ENCODE measurements around the gene COX7C. TPM values are rescaled to one million over a fixed set of nuclear protein-coding genes. Genes with fewer than 3 reads are reported as not detected.
A peak's percentile ranks its signal among the peaks of the same experiment; 100 is the strongest.
"Not testable (repeated sequence)": the region's sequence is repeated elsewhere in the genome, so short reads cannot be mapped to it uniquely, and the experiment has no call there.

COX7C gene, protein sequence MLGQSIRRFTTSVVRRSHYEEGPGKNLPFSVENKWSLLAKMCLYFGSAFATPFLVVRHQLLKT
- 287 TPM for total RNA-seq

DNA sequence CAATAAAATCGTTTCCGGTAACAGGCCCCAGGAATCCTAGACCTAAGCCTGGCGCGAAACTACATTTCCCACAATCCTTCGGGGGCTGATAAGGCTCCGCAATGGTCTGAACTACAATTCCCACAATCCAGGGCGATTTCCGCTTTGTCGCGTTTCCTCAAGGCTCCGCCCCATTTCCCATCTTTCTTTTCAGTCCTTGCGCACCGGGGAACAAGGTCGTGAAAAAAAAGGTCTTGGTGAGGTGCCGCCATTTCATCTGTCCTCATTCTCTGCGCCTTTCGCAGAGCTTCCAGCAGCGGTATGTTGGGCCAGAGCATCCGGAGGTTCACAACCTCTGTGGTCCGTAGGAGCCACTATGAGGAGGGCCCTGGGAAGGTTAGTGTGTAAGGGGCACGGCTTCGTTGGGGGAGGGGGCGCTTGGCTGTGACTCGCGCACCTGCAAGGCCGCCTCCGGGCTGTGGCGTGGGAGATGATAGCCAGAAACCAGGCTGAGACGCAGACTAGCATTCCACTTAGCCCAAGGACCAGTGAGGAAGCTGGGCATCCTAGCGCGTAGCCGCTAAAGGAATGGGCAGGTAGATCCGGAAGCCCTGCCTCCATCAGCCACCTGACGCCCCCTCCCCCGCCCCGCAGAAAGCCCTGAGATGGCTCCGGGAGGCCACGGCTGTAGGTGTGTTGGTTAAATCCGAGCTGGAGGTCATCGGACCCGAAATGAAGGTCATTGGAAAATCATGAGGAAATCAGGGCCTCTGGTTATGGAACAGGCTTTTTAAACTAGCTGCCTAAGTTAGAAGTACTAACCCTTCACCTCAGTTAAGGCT is at the start of gene COX7C:
TSS of gene COX7C (plus strand) at position 186 of the 821 bp plus-strand sequence. CDS start at position 301, 115 bp downstream.
- peak; percentile 93 for DNase-seq (ENCODE audit: low spot score)

DNA sequence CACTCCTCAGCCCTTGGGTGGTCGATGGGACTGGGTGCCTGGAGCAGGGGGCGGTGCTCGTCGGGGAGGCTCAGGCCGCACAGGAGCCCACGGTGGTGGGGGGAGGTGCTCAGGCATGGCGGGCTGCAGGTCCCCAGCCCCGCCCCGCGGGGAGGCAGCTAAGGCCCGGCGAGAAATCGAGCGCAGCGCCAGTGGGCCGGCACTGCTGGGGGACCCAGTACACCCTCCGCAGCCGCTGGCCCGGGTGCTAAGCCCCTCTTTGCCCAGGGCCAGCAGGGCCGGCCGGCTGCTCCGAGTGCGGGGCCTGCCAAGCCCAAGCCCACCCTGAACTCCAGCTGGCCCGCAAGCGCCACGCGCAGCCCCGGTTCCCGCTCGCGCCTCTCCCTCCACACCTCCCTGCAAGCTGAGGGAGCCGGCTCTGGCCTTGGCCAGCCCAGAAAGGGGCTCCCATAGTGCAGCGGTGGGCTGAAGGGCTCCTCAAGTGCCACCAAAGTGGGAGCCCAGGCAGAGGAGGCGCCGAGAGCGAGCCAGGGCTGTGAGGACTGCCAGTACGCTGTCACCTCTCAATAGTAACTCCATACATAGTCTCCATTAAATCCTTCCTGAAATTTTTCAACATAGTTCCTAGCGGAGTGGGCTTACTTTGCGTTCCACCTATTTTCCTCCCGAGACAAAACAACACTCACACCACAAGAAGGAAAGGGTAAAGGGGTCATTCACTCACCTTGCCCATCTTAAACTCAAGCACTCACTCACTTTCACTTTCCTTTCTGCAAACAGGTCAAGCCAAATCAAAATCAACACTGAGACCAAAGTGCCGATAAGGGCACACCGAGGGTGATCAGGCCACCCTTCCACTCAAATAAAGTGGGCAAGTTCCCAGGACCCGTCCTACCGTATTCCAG is 48.0 kb upstream of the COX7C start:
- not testable (repeated sequence) for DNase-seq (ENCODE audit: low spot score); ATAC-seq

More for the DNA sequence above, at the start of gene COX7C:
- peak; percentile 99 for ATAC-seq

DNA sequence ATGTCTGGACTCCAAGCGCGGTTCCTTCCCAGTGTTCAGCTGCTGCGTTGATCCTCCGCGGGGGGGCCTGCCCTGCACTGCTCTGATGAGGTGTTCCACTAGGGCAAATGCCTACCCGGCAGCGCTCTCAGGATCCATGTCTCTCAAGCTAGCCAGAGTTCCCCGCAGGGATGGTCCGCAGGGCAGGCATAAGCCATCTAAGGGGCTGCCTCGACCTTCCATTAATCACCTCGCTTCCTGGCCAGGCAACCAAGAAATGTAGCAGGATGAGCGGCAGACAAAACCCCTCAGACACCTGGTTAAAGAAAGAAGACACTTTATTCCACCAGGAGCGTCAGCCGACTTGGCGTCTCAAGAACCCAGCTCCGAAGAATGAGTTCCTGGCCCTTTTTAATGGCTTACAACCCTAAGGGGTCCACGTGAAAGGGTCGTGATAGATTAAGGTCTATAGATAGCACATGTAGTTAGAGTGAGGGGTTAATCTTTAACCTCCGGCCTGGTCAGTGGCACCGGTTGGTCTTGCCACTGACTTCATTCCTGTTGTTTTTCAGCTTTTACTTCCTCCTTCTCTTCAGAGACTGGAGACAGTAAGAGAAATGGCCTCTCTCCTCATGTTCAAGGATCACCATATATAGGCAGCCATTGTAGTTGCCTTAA is 47.2 kb upstream of the COX7C start:
- ATAC-seq = peak; percentile 27
- DNase-seq (ENCODE audit: low spot score) = no peak

DNA sequence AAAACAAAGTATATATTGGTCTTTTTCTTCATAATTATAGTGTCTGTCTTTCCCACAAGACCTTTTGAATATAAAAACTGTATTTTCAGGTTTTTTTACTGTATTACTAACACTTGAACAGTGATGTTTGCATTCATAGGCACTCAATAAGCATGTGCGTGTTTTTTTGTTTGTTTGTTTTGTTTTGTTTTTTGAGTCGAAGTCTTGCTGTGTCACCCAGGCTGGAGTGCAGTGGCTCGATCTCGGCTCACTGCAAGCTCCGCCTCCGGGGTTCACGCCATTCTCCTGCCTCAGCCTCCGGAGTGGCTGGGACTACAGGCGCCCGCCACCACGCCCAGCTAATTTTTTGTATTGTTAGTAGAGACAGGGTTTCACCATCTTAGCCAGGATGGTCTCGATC is 46.6 kb upstream of the COX7C start:
- not testable (repeated sequence) for DNase-seq (ENCODE audit: low spot score); ATAC-seq

DNA sequence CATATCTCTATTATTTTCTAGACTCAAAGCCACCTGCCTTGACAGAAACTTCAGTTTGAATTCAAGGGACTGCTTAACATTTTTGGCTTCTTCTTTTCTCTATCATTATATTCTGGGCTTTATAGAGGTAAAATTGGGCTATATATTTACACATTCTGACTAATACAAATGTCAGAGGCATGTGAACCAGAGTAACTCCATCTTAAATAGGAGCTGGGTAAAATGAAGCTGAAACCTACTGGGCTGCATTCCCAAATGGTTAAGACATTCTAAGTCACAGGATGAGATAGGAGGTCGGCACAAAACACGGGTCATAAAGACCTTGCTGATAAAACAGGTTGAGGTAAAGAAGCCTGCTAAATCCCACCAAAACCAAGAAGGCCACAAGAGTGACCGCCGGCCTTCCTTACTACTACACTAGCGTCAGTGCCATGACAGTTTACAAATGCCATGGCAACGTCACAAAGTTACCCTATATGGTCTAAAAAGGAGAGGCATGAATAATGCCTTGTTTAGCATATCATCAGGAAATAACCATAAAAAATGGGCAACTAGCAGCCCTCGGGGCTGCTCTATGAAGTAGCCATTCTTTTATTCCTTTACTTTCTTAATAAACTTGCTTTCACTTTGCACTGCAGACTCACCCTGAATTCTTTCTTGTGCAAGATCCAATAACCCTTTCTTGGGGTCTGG is 44.8 kb upstream of the COX7C start:
- no peak for ATAC-seq
- DNase-seq (ENCODE audit: low spot score) = no peak

DNA sequence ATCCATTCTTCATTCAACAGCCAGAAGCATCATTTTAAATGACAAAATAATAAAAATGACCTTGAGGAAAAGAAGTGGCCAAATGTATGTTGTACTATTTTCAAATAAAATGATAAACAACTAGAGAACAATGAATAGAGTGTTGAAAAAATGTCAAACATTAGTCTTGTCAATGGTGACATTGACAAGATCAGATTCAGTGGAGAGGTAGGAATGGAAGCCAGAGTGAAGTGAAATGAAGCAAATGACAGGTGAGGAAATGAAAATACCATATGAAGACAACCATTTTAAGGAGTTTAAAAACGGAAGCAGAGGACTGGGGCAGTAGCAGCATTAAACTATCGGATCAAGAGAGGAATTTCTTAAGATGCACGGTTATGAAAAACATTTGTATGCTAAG is 38.2 kb upstream of the COX7C start:
- DNase-seq (ENCODE audit: low spot score) (no peak), ATAC-seq (no peak)

DNA sequence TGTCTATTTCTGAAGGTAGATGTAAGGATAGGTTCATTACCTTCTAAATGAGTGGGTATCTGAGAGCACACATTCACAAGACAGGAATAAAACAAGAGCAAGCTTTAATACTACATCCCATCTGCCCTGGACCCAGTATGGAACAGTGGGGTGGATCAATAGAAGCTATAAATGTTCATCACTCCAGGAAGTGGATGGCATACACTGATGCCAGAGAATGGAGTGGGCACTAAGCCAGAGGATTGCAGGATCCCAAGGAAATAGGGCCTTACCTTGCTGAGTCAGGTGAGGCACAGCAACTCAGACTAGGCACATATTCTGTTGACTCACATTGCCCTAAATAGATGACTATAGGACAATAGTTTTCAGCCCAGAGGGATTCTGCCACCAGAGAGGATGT is 21.3 kb upstream of the COX7C start:
- DNase-seq (ENCODE audit: low spot score) (no peak), ATAC-seq (no peak)

DNA sequence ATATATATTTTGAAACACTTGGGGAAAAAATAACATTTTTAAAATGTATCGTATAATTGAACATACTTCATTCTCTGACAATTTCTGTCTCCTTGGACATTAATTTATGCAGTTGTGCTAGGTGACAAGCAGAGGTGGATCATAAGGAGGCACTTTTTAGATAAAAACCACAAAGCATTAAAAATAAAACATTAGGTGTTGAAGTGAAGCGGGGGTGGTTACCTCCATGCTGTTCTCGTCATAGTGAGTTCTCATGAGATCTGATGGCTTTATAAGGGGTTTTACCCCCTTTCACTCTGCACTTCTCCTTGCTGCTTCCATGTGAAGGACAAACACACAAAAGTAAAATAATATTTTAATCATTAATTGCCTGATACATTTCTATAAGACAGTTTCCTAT is 11.9 kb upstream of the COX7C start:
- ATAC-seq (no peak), DNase-seq (ENCODE audit: low spot score) (no peak)

DNA sequence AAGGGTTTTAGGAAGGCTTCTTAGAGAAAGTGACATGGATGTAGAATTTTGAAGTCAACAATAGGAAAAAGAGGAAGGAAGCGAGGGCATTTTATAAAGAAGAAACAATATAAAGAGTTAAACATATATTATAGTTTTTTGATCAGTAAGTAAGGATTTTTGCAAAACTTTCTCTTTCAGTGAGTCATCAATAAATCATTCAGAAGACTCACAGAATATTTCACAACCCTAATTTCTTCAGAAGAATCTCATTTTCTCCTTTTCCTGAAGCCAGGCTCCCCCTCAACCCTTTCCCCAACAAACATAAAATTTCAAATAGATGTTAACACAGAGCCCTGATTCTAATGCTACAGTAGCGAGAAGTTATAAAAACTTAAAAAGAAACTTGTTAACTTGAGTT is 4.3 kb upstream of the COX7C start:
- DNase-seq (ENCODE audit: low spot score) (no peak), ATAC-seq (no peak)

DNA sequence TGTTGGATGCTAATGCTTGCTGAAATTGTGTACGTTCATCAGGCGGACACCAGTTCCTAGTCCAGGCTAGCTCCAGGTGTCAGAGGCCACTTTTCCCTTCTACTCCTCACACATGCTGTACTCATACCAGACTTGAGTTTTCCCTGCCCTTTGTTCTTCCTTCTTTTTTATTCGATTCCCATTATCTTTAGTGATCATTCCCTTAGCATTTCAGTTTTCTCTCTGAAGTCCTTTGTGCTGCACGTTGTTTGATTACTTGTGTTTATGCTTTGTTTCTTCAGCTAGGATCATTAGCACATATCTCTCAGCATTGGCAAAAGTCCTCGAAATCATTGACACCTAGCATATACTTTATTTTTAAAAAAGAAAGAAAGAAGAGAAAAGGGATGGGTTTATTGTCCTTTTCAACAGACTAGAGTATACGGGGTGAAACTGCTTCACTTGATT is 409 bp upstream of the COX7C start:
- DNase-seq (ENCODE audit: low spot score) (no peak), ATAC-seq (no peak)

DNA sequence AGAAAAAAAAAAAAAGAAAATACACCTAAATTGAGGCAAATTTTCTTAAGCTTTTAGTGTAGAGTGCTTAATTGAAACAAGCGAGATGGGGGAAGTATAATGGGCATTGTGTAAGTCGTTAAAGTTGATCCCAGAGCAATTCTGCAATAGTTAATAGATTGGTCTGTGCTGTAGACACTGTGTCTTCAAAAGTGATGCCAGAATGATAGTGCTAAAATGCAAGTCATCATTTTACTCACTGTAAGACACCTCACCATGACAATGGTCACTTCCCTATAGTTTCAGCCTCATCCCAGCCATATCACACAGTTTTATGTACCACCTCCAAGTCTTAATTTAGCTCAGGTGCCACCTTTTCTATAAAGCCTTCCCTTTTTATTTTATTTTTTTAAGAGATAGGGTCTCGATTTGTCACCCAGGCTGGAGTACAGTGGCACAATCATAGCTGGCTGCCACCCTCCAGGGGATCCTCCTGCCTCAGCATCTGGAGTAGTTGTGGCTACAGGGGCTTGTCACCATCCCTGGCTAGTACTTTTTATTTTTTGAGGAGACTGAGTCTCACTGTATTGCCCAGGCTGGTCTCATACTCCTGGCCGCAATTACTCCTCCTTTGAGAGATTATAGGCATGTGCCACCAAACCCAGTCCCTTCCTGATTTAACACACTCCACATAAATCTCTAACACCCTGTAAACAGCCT is 6.2 kb downstream of the COX7C start:
- DNase-seq (ENCODE audit: low spot score) = no peak
- ATAC-seq = no peak

DNA sequence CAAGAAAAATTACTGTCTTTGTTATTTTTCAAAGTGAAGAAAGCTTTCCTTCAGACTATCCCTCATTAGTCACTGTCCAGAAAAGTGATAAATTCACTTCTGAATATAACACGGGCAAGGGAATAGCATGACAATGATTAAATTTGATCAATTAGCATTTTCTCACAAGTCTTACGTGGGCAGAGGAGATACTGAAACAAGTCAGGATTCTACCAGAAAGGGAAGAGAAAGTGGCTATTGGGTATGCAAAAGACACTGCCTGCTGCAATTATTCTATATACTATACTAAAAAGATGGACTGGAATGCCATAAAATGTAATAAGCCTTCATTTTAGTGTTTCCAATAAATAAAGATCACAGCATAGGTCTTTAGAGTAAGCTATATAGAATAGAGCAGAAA is 7.4 kb downstream of the COX7C start:
- DNase-seq (ENCODE audit: low spot score) = no peak
- ATAC-seq = no peak

DNA sequence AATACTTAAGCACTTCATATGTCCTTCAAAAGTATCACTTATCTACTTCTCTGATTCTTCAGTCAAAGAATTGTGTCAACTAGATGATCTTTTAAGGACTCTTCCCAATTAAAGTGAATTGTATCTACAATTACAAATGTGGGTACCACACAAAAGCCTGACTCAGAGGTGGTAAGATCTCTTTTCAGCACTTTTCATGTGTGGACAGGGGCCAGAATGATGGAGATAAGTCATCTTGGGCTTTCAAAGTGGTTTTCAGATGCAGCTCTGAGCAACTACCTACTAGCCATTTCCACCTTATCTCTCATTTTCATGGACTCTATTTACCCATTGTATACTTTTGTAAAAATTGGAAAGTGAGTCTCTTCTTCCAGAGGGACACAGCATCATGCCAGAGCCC is 8.4 kb downstream of the COX7C start:
- ATAC-seq = no peak
- no peak for DNase-seq (ENCODE audit: low spot score)

DNA sequence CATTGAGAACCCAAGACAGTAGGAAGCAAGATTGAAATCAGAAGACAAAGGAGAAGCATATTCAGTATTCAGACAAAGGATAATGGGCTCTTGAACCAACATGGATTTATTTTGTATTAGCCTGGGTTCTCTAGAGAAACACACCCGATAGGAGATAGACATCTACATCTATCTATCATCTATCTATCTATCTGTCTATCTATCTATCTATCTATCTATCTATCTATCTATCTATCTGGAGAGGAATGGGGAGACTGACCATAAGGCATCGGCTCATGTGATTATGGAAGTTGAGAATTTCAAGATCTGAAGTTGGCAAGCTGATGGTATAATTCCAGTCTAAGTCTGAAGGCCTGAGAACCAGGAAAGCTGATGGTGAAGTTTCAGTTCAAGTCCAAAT is 13.4 kb downstream of the COX7C start:
- no peak for DNase-seq (ENCODE audit: low spot score)

DNA sequence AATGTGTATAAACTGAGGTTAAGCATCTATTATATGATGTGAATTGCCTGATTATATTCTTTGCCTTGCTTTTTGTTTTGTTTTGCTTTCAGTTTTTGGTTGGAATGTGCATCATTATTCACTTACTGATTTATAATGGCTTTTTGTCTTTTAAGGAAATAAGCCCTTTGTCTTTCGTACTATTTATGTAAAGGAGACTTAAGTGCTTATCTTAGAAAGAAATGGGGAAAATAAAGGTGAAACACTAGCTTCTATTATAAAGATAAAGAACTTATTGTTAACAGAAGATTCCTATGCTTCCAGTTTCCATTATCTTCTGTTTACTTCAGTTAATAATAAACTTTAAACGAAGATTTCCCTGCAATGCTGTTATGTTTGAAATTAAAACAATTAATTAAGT is 23.3 kb downstream of the COX7C start:
- ATAC-seq = no peak
- DNase-seq (ENCODE audit: low spot score) = no peak

More for the DNA sequence above, 13.4 kb downstream of the COX7C start:
- no peak for ATAC-seq

DNA sequence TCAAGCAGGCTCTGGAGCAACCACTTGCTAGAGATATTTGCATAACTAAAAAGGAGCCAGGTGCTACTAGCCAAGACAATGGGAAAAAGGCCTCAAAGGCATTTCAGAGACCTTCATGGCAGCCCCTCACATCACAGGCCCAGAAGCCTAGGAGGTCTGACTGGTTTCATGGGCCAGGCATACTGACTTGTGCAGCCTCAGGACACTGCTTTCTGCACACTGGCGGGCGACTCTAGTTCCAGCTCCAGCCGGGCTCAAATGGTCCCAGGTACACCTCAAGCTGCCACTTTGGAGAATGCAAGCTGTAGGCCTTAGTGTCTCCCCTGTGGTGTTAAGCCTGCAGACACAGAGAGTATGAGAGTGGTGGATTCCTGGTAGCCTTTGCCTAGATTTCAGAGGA is 27.1 kb downstream of the COX7C start:
- no peak for DNase-seq (ENCODE audit: low spot score)
- ATAC-seq = no peak

DNA sequence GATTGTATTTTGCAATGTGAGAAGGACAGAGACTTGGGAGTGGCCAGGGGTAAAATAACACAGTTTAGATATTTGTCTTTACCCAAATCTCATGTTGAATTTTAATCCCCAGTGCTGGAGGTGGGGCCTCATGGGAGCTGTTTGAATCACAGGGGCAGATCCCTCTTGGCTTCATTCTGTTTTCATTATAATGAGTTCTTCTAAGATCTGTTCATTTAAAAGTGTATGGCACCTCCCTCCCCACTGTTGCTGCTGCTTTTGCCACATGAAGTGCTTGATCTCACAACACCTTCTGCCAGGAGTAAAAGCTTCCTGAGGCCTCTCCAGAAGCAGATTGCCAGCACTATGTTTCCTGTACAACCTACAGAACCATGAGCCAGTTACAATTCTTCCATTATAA is 28.1 kb downstream of the COX7C start:
- ATAC-seq (no peak), DNase-seq (ENCODE audit: low spot score) (no peak)

DNA sequence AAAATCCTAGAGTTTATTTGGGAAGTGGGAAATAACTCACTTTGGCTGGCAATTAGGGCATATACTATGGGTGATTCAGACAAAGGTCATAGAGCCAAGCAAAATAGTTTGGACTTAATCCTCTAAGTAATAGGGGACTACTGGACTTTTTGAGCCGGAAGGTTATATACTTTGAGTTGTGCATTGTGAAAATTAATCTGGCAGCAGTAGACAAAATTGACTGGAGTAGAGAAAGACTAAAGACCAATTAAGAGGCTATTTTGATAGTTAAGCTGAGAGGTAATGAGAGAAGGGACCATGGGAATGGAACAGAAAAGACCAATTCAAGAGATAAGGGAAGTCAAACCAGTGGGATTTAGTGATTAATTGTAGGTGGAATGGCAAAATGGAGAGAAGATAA is 28.9 kb downstream of the COX7C start:
- ATAC-seq = no peak
- no peak for DNase-seq (ENCODE audit: low spot score)

DNA sequence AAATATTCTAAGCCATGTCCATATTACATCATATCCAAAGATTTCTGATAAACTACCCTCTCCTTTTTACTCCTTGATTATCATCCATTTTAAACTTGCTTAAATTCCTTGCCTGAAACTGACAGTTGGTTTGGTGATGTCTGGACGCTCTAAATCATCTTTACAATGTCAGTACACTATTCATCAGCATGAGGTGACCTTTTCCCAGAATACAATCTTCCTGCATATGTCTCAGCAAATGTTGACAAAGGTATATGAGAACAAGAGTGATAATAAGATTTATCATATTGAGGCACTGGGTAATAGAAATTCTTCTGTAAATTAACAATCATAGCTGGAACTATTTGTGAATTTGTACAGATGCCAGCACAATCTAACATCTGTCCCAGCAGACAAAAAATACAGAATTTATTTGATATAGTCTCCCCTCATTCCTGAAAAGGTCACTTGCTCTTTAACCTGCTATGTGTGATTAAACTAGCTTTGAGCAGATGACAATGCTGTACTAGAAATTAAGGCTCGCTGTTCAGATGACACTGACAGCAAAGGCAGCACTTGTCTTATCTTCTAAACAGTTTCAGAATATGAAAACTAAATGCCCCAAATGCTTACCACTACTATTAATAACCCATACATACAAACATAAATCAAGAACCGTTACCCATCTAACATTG is 32.2 kb downstream of the COX7C start:
- no peak for ATAC-seq
- DNase-seq (ENCODE audit: low spot score) = no peak

Data from left lobe of liver (tissue), 2 donors.